IMR-90 (cell line): ENCODE data around the gene POLR3GL. TPM values are rescaled to one million over a fixed set of nuclear protein-coding genes. Genes with fewer than 3 reads are reported as not detected.

Experiments used
- ATAC-seq: fragments of 200-7000 bp; cut with Tn5 transposase; 2 replicates; pipeline ENCODE4 v1.9.1; 2020; ENCODE audit warnings: low read depth, mild to moderate bottlenecking, moderate library complexity
- BruUV-seq: library from RNA; stranded (reverse); fragments of 400-500 nt; replicated peaks from 2 replicates; lab custom pipeline; 2021; lab: Mats Ljungman, UMichigan
- CTCF ChIA-PET: fragments of 300-600 bp; formaldehyde crosslinking; extraction: SDS; loops from one replicate; lab custom pipeline; 2021; ENCODE audit warnings: antibody characterized with exemption; lab: Yijun Ruan, JAX
- POLR2A ChIA-PET: fragments of 300-600 bp; sonication (Branson Sonifier 250); formaldehyde crosslinking; loops from one replicate; lab custom pipeline; 2022; ENCODE audit warnings: antibody characterized with exemption; ENCODE audit not compliant: unreplicated experiment; lab: Charles Lee
- DNase-seq: peaks from one replicate; pipeline ENCODE4 v3.0.0; 2013
- H2AFZ ChIP-seq: replicated peaks from 2 replicates; pipeline ENCODE3; 2013; ENCODE audit warnings: low read length, mild to moderate bottlenecking; ENCODE audit not compliant: poor library complexity
- H2AK5ac ChIP-seq: 2 replicates; pipeline ENCODE4 v1.6.1; 2013; ENCODE audit warnings: low read depth, low read length, inconsistent platforms
- H2AK9ac ChIP-seq: replicated peaks from 2 replicates; pipeline ENCODE3; 2013; ENCODE audit warnings: mild to moderate bottlenecking, low read depth, low read length, moderate library complexity; ENCODE audit not compliant: poor library complexity
- H2BK120ac ChIP-seq: 2 replicates; pipeline ENCODE4 v1.6.1; 2013; ENCODE audit warnings: low read depth, low read length, inconsistent platforms
- H2BK15ac ChIP-seq: 3 replicates; pipeline ENCODE4 v1.6.1; 2013; ENCODE audit warnings: low read depth, low read length, inconsistent platforms
- H2BK20ac ChIP-seq: 2 replicates; pipeline ENCODE4 v1.6.1; 2013; ENCODE audit warnings: low read depth, mild to moderate bottlenecking, inconsistent platforms, low read length, moderate library complexity
- H2BK5ac ChIP-seq: 2 replicates; pipeline ENCODE4 v1.6.1; 2013; ENCODE audit warnings: mild to moderate bottlenecking, low read depth, low read length, inconsistent platforms; ENCODE audit not compliant: poor library complexity, severe bottlenecking
- H3K14ac ChIP-seq: replicated peaks from 2 replicates; pipeline ENCODE4 v1.6.1; 2013; ENCODE audit warnings: low read depth, low read length, inconsistent platforms
- H3K18ac ChIP-seq: 2 replicates; pipeline ENCODE4 v1.6.1; 2013; ENCODE audit warnings: low read depth, low read length, control low read depth
- H3K23ac ChIP-seq: 2 replicates; pipeline ENCODE4 v1.6.1; 2013; ENCODE audit warnings: low read depth, low read length, inconsistent platforms
- H3K27ac ChIP-seq: 2 replicates; pipeline ENCODE4 v1.5.1; 2013; ENCODE audit warnings: mild to moderate bottlenecking, control low read depth, low read length; ENCODE audit not compliant: insufficient read depth
- H3K27me3 ChIP-seq: 2 replicates; pipeline ENCODE4 v1.6.1; 2013; ENCODE audit warnings: low read length; ENCODE audit not compliant: control insufficient read depth, insufficient read depth
- H3K36me3 ChIP-seq: 2 replicates; pipeline ENCODE4 v1.6.1; 2013; ENCODE audit warnings: low read length, mixed read lengths; ENCODE audit not compliant: control insufficient read depth, insufficient read depth
- H3K4ac ChIP-seq: 2 replicates; pipeline ENCODE4 v1.6.1; 2013; ENCODE audit warnings: low read depth, low read length, inconsistent platforms
- H3K4me1 ChIP-seq: 2 replicates; pipeline ENCODE4 v1.6.1; 2013; ENCODE audit warnings: low read length, mixed read lengths; ENCODE audit not compliant: control insufficient read depth, insufficient read depth
- H3K4me2 ChIP-seq: 2 replicates; pipeline ENCODE4 v1.6.1; 2013; ENCODE audit warnings: low read depth, mild to moderate bottlenecking, control low read depth, low read length, moderate library complexity
- H3K4me3 ChIP-seq: 2 replicates; pipeline ENCODE4 v1.5.1; 2013; ENCODE audit warnings: low read depth, mild to moderate bottlenecking, control low read depth, low read length, moderate library complexity; ENCODE audit not compliant: insufficient read depth
- H3K56ac ChIP-seq: 2 replicates; pipeline ENCODE4 v1.6.1; 2013; ENCODE audit warnings: low read length, inconsistent platforms; ENCODE audit not compliant: insufficient read depth; ENCODE audit errors: extremely low read depth
- H3K79me1 ChIP-seq, 2 experiments: 2 replicates each; pipeline ENCODE4 v1.6.1; 2013; ENCODE audit warnings: low read length in 2 of 2, inconsistent platforms in 1 of 2, low read depth in 1 of 2
- H3K9ac ChIP-seq: 2 replicates; pipeline ENCODE4 v1.6.1; 2013; ENCODE audit warnings: low read depth, low read length, control low read depth
- H3K9me1 ChIP-seq: 2 replicates; pipeline ENCODE4 v1.6.1; 2013; ENCODE audit warnings: low read length, inconsistent platforms; ENCODE audit not compliant: insufficient read depth
- H3K9me3 ChIP-seq: 2 replicates; pipeline ENCODE4 v1.6.1; 2013; ENCODE audit warnings: low read length; ENCODE audit not compliant: control insufficient read depth, insufficient read depth
- H4K20me1 ChIP-seq: 2 replicates; pipeline ENCODE4 v1.6.1; 2013; ENCODE audit warnings: low read length, inconsistent platforms; ENCODE audit not compliant: insufficient read depth
- H4K5ac ChIP-seq: 2 replicates; pipeline ENCODE4 v1.6.1; 2013; ENCODE audit warnings: mild to moderate bottlenecking, low read depth, low read length, control low read depth
- H4K8ac ChIP-seq, 2 experiments: 2 replicates each; pipeline ENCODE4 v1.6.1; 2013; ENCODE audit warnings: low read depth in 2 of 2, low read length in 2 of 2, control low read depth in 1 of 2, inconsistent platforms in 1 of 2
- H4K91ac ChIP-seq: 2 replicates; pipeline ENCODE4 v1.6.1; 2013; ENCODE audit warnings: low read depth, low read length, inconsistent platforms; ENCODE audit not compliant: insufficient read depth
- CHD1 ChIP-seq: IDR thresholded peaks from 2 replicates; pipeline ENCODE4 v1.6.1; 2012; ENCODE audit warnings: low read depth, low read length, improper control_type of control experiment
- CTCF ChIP-seq: conservative IDR thresholded peaks from 2 replicates; pipeline ENCODE4 v1.5.1; 2012; ENCODE audit warnings: mild to moderate bottlenecking, low read depth, low read length, improper control_type of control experiment
- FOS ChIP-seq: fragments of 150-350 bp; IDR thresholded peaks from 2 replicates; pipeline ENCODE4 v1.6.1; 2016; ENCODE audit warnings: low read depth, low read length
- MAFK ChIP-seq: IDR thresholded peaks from 2 replicates; pipeline ENCODE4 v1.6.1; 2012; ENCODE audit warnings: low read depth, low read length, improper control_type of control experiment
- MAZ ChIP-seq: IDR thresholded peaks from 2 replicates; pipeline ENCODE4 v1.6.1; 2012; ENCODE audit warnings: low read depth, mild to moderate bottlenecking, low read length, improper control_type of control experiment, moderate library complexity, borderline replicate concordance
- WGBS, 2 experiments: methylation state at CpG; one replicate each; pipeline versions ENCODE4 v1.1.5 to v1.1.7; 2013; ENCODE audit warnings: missing lambda C conversion rate in 2 of 2; ENCODE audit not compliant: insufficient read length in 1 of 2; ENCODE audit errors: extremely low coverage in 2 of 2; 5-methylcytosine and 5-hydroxymethylcytosine counted together
- dilution Hi-C: fragments of 300-500 bp; cut with HindIII; formaldehyde crosslinking; loops from one replicate; pipeline ENCODE4 v1.14.3; 2018; ENCODE audit warnings: low sequenced_read_pairs; ENCODE audit not compliant: unreplicated experiment
- in situ Hi-C: fragments of 300-500 bp; cut with MboI; formaldehyde crosslinking; loops from 3 replicates; pipeline ENCODE4 v1.14.3; 2019; ENCODE audit warnings: low sequenced_read_pairs, inconsistent platforms, mixed read lengths
- intact Hi-C: fragments of 100-400 bp; cut with micrococcal nuclease; formaldehyde crosslinking; loops from 2 replicates; pipeline ENCODE4 v1.10.0; 2022
- polyA plus RNA-seq, 3 experiments: library from polyadenylated mRNA; depleted of rRNA; stranded (reverse); fragments of >200 nt; gene quantifications; 2 replicates each; pipeline ENCODE4 v1.2.3, GENCODE V29; 2012; ENCODE audit warnings: low replicate concordance in 1 of 3
- total RNA-seq: library from RNA; depleted of rRNA; stranded (reverse); fragments of >200 nt; gene quantifications from 2 replicates; pipeline ENCODE4 v1.2.3, GENCODE V29; 2012

Gene POLR3GL
- total and polyA plus RNA-seq, 2 of the 4 experiments (the other 2 are of a cell fraction), result 7.9 to 16.3 TPM

DNA sequence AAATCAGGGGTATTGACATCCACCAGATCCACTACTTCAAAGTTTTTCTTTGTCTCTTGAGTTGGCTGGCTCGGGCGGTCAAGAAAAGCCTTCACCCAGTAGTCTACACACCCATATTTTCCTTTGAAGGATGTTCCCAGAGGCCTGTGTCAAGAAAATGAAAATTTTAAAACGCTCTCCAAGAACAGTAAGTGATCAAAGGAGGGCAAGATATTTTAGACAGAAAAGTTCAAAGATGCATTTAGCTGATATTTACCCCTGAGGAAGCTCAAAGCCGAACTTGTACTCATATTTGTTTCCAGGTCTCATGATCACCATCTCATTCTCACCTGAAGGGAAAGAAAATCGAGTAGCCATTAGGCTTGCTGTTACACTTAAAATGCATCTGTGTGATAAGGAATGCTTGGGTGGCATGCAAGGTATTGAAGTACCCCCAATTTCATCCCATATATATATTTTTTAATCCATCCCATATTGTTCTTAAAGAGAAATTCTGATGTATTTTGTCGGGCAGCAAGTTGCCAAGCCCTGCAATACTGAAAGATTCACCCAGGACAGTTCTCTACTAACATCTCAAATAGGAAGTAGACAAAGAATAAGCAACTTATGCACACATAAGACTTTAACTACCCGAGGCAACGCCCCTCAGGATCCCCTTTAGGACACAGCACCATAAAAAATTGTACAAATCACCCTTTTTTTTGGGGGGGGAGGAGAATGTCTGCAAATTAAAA, 30.8 kb downstream of the POLR3GL start:
- Histone ChIP-seq H3K79me1 (peaks cover 22 to 35% of the 10 kb centered on the region in 2 experiments), H4K8ac (peak overlapping the region; percentile 13 to 16; a peak in 1 of 4 replicates), H2BK15ac (no peak overlapping the region), H2AFZ (no peak overlapping the region), H4K91ac (no peak overlapping the region), H3K9me3 (no peaks in the 10 kb centered on the region), H3K27ac (peak overlapping the region; percentile 23; the same call in 1 of the 2 replicates), H3K4me1 (peaks cover 10% of the 10 kb centered on the region), H2AK9ac (no peak overlapping the region), H2AK5ac (no peak overlapping the region), H3K4ac (no peak overlapping the region), H3K4me3 (peak overlapping the region; percentile 87), H3K9ac (peak overlapping the region; percentile 97), H3K56ac (peak overlapping the region; percentile 78), H3K23ac (peak overlapping the region; percentile 78), H3K9me1 (peaks cover 9% of the 10 kb centered on the region), H2BK120ac (no peak overlapping the region), H2BK5ac (peak overlapping the region; percentile 56), H4K5ac (no peak overlapping the region), H3K18ac (peak overlapping the region; percentile 54; the same call in 1 of the 2 replicates), H3K27me3 (no peaks in the 10 kb centered on the region), H3K36me3 (peaks cover 13% of the 10 kb centered on the region), H3K14ac (peak overlapping the region; percentile 91; the same call in 1 of the 2 replicates), H4K20me1 (peaks cover 12% of the 10 kb centered on the region; the same call in 1 of the 2 replicates), H2BK20ac (no peak overlapping the region), H3K4me2 (peak overlapping the region; percentile 92)
- ATAC-seq (no peak), DNase-seq (no peak)
- WGBS, 2 experiments, result no CpG with 5 or more reads among the region's 8 CpGs
- ChIA-PET CTCF (no interaction called here), POLR2A (no interaction called here)
- dilution Hi-C loops, result no loop called here
- intact Hi-C loops, result loop anchor here (1.0 to 5.0 kb wide), 2 partner anchors 16 to 78 kb away; partner anchors contain the start of gene PEX11B
- no TSS peak for BruUV-seq
- no peak for TF ChIP-seq CHD1
- TF ChIP-seq CTCF, result no peak
- TF ChIP-seq MAFK, result no peak
- TF ChIP-seq FOS, result no peak
- TF ChIP-seq MAZ, result no peak
- in situ Hi-C loops, result loop anchor here (5.0 kb wide), 1 partner anchor 78 kb away; the partner anchor contains the start of gene PEX11B
